ENCODE data around the gene TP53AIP1. TPM values are rescaled to one million over a fixed set of nuclear protein-coding genes. Genes with fewer than 3 reads are reported as not detected.
"Not testable (repeated sequence)": the region's sequence is repeated elsewhere in the genome, so short reads cannot be mapped to it uniquely, and the experiment has no call there.

TP53AIP1 gene
- total RNA-seq, 1 donor from 2014 or later, result 0.24 TPM

DNA sequence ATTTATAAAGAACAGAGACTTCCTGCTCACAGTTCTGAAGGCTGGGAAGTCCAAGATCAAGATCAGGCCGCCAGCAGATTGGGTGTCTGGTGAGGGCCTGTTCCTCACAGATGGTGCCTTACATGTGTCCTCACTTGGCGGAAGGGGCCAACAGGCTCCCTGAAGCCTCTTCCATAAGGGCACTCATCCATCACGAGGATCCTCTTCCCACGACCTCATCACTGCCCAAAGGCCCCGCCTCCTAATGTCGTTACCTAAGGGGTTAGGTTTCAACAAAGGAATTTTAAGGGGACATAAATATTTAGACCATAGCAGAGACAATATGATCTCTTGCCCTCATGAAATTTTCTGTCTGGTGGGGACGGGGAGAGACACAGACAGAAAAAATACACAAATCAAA lies 18.6 kb downstream of the TP53AIP1 start:
- TF ChIP-seq, protein P1, sequence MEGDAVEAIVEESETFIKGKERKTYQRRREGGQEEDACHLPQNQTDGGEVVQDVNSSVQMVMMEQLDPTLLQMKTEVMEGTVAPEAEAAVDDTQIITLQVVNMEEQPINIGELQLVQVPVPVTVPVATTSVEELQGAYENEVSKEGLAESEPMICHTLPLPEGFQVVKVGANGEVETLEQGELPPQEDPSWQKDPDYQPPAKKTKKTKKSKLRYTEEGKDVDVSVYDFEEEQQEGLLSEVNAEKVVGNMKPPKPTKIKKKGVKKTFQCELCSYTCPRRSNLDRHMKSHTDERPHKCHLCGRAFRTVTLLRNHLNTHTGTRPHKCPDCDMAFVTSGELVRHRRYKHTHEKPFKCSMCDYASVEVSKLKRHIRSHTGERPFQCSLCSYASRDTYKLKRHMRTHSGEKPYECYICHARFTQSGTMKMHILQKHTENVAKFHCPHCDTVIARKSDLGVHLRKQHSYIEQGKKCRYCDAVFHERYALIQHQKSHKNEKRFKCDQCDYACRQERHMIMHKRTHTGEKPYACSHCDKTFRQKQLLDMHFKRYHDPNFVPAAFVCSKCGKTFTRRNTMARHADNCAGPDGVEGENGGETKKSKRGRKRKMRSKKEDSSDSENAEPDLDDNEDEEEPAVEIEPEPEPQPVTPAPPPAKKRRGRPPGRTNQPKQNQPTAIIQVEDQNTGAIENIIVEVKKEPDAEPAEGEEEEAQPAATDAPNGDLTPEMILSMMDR (conservative IDR thresholded peaks at IDR 0.05), result no peak
- Mint-ChIP-seq H3K4me3 (no peak overlapping the region), H3K27ac (no peak overlapping the region), H3K4me1 (ENCODE audit: unreplicated experiment) (peaks cover 5% of the 10 kb centered on the region), H3K27me3 (peaks cover 34% of the 10 kb centered on the region), H3K36me3 (no peaks in the 10 kb centered on the region), H3K9me3 (no peaks in the 10 kb centered on the region)
- no peak for DNase-seq (ENCODE audit: extremely low spot score, unreplicated experiment)

DNA sequence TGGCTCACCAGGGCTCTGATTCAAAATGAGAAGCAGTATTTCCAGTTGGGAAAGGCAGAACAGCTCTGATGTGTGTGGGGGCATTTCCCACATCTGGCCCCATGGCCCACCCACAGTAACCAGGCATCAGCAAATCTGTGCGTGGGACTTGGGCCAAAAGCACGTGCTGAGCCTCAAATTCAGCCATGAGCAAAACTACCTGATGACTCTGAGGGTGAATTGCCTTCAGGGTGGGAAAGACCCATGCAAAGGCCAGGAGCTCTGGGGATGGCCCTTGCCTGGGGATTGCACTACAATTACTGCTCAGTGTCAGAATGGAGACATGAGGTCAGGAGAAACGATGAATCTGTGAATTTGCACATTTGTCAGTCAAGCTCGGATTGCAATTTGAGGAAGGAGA lies 20.9 kb downstream of the TP53AIP1 start:
- no peak overlapping the region for H3K4me3 Mint-ChIP-seq

DNA sequence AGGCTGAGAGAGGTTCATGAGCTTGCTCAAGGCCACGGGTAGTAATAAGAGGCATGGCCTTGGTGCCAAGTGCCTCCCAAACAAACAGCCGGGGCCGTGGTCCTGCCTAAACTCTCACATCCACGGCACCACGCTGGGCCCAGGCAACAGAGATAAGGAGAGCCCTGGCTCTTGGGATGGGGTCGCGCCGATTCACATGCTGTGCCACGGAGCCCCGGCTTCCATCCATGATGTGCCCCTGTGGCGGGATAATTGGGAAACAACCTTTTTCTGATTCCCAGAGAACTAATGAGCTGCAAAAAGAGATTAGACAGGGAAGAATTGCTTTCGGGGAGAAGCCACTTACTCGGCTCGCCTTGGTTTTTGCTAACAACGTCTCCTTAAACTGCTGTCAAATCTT lies 22.0 kb downstream of the TP53AIP1 start:
- Mint-ChIP-seq H3K27me3 (peaks cover 19% of the 10 kb centered on the region), H3K36me3 (no peaks in the 10 kb centered on the region)
- no peak for DNase-seq (ENCODE audit: extremely low spot score, unreplicated experiment)

More for the DNA sequence above, 20.9 kb downstream of the TP53AIP1 start:
- no peaks in the 10 kb centered on the region for H3K9me3 Mint-ChIP-seq
- no peaks in the 10 kb centered on the region for H3K36me3 Mint-ChIP-seq
- DNase-seq (ENCODE audit: extremely low spot score, unreplicated experiment), result no peak
- H3K27me3 Mint-ChIP-seq, result peaks cover 24% of the 10 kb centered on the region
- no peak overlapping the region for H3K27ac Mint-ChIP-seq
- TF ChIP-seq, protein P1 (conservative IDR thresholded peaks at IDR 0.05), result no peak
- peaks cover 4% of the 10 kb centered on the region for H3K4me1 Mint-ChIP-seq (ENCODE audit: unreplicated experiment)

DNA sequence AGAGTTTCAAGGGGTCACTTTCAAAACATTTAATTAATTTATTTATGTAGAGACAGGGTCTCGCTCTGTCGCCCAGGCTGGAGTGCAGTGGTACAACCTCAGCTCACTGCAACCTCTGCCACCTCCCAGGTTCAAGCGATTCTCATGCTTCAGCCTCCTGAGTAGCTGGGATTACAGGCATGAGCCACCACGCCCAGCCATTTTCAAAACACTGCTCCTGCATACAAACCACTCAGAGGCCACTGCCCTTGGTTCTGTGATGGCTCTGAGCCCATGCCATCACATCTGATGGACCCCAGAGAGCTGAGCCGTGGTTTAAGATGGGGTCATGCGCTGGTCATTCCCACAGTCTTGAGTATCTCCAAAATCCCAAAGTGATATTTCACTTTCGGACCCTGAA lies 23.0 kb downstream of the TP53AIP1 start:
- not testable (repeated sequence) for H3K4me1 Mint-ChIP-seq (ENCODE audit: unreplicated experiment); H3K36me3 Mint-ChIP-seq; H3K27ac Mint-ChIP-seq; H3K9me3 Mint-ChIP-seq; H3K4me3 Mint-ChIP-seq; DNase-seq (ENCODE audit: extremely low spot score, unreplicated experiment)
- H3K27me3 Mint-ChIP-seq, result peaks cover 20% of the 10 kb centered on the region

More for the DNA sequence above, 22.0 kb downstream of the TP53AIP1 start:
- Mint-ChIP-seq H3K4me1 (ENCODE audit: unreplicated experiment) (peaks cover 4% of the 10 kb centered on the region), H3K9me3 (no peaks in the 10 kb centered on the region), H3K27ac (no peak overlapping the region), H3K4me3 (no peak overlapping the region)
- TF ChIP-seq, protein P1 (conservative IDR thresholded peaks at IDR 0.05), result no peak

DNA sequence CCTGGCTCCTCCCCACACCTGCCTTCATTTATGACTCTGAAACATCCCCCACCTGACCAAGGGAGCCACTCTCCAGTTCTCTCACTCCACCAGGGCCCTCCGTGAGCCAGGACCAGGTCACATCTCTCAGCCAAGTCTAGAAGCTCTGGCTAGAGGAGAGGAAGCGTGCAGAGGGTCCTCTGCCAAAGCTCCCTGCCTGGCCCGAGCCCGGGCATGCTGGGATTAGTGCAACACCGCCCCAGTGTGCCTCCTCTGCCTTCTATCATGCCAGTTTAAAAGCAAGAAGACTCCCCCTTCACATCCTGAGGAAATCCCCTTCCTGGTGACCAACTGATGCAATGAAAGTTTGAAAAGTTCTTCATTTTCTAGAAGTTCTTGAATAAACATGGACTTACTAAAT lies 23.5 kb downstream of the TP53AIP1 start:
- peaks cover 23% of the 10 kb centered on the region for H3K27me3 Mint-ChIP-seq
- DNase-seq (ENCODE audit: extremely low spot score, unreplicated experiment), result no peak
- H3K27ac Mint-ChIP-seq, result no peak overlapping the region
- no peaks in the 10 kb centered on the region for H3K36me3 Mint-ChIP-seq
- no peaks in the 10 kb centered on the region for H3K9me3 Mint-ChIP-seq
- H3K4me1 Mint-ChIP-seq (ENCODE audit: unreplicated experiment), result peaks cover 4% of the 10 kb centered on the region
- no peak overlapping the region for H3K4me3 Mint-ChIP-seq
- TF ChIP-seq, protein P1 (conservative IDR thresholded peaks at IDR 0.05), result no peak

DNA sequence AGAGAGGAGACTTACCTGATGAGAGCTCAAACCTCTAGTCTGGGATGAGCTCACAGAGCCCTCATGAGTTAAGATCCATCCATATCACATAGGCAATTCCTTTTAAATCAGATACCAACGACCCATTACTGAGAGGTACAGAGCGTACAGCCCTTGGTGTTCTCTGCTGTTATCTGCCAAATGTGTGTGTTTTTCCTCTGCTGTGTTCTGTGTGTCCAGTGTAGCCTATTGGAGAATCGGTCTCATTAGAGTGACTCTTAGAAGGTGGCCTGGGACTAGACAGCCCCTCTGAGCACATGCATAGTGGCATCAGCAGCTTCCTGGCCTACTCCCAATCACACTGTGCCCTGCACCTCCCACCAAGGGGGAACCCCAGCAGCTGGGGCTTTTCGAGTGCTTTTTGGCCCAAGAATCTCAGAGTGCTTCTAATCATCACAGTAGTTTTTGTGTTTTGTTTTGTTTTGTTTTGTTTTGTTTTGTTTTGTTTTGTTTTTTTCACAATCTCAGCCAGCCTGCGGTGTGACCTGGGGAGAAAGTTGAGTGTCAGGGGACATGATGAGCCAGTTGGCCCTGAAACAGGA lies 25.4 kb downstream of the TP53AIP1 start:
- H3K4me1 Mint-ChIP-seq (ENCODE audit: unreplicated experiment), result peaks cover 4% of the 10 kb centered on the region
- no peak overlapping the region for H3K4me3 Mint-ChIP-seq
- H3K36me3 Mint-ChIP-seq, result no peaks in the 10 kb centered on the region
- peaks cover 23% of the 10 kb centered on the region for H3K27me3 Mint-ChIP-seq
- no peak overlapping the region for H3K27ac Mint-ChIP-seq
- TF ChIP-seq, protein P1 (conservative IDR thresholded peaks at IDR 0.05), result no peak
- H3K9me3 Mint-ChIP-seq, result no peaks in the 10 kb centered on the region
- no peak for DNase-seq (ENCODE audit: extremely low spot score, unreplicated experiment)
